ENCODE results near the gene RBM23. TPM values are rescaled to one million over a fixed set of nuclear protein-coding genes. Genes with fewer than 3 reads are reported as not detected.
"Not testable (repeated sequence)": the region's sequence is repeated elsewhere in the genome, so short reads cannot be mapped to it uniquely, and the experiment has no call there.

Gene RBM23
- total RNA-seq, 1 experiment from 2014 or later = 78.0 TPM

DNA sequence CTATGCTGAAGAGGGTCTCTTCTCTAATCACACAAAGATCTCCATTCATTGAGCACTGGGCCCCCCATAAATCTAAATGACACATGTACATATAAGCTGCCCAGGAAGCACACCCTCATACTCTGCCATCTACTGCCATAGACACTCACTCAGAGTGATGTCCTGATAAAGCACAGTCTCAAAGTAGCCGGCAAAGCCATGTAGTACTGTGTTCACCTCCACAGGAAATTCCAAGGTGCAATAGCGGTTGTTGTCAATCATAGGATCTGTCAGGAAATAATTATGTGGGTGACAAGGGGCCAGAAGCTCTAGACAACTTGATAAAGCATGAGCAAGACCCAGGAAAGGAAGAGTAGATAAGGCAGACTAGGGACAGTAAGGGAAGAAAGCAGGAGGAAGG is 3.3 kb upstream of the RBM23 start:
- DNase-seq (ENCODE audit: low spot score) = no peak
- in situ Hi-C loops (cut with HindIII; ENCODE audit: low sequenced_read_pairs) = no loop called here

DNA sequence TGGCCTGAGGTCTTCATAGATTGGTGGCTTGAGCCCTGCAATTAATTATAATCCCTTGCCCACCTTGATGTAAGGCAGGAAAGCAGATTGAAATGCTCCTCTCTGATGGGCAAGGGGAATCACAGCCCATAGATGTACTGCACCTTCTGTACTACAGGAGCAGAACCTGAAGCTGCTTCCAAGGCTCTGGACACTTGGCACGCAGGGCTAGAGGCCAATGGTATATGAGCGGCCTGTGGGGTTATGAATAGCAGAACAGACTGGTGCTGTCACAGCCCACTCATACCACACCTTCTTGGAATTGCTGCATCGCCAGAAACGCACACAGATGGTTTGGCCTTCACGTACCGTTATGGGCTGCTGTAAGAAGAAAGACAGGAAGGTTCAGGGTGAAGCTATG is 1.7 kb upstream of the RBM23 start:
- in situ Hi-C loops (cut with HindIII; ENCODE audit: low sequenced_read_pairs) = no loop called here
- DNase-seq (ENCODE audit: low spot score) = no peak

- in situ Hi-C loops (cut with HindIII; ENCODE audit: low sequenced_read_pairs) = no loop called here
- DNase-seq (ENCODE audit: low spot score) = no peak
Observed at GRCh38 chr14:22919601-22919921, 612 bp upstream of the RBM23 start.

- no peak for DNase-seq (ENCODE audit: low spot score)
- in situ Hi-C loops (cut with HindIII; ENCODE audit: low sequenced_read_pairs) = no loop called here
Observed at GRCh38 chr14:22915886-22916521, 2.9 kb downstream of the RBM23 start.

DNA sequence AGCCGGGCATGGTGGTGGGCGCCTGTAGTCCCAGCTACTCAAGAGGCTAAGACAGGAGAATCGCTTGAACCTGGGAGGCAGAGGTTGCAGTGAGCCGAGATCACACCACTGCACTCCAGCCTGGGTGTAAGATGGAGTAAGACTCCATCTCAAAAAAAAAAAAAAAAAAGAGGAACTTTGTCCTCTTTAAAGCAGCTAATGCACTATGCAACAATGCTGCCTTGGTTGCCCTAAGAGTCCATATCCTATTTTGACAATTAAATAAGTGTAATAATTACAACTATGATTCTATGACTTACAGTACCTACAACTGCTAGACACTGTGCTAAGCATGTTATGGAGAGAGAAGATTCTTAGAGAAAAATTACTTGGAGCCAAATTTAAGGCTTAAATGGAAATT is 4.1 kb downstream of the RBM23 start:
- DNase-seq (ENCODE audit: low spot score); in situ Hi-C loops (cut with HindIII; ENCODE audit: low sequenced_read_pairs): not testable (repeated sequence)

DNA sequence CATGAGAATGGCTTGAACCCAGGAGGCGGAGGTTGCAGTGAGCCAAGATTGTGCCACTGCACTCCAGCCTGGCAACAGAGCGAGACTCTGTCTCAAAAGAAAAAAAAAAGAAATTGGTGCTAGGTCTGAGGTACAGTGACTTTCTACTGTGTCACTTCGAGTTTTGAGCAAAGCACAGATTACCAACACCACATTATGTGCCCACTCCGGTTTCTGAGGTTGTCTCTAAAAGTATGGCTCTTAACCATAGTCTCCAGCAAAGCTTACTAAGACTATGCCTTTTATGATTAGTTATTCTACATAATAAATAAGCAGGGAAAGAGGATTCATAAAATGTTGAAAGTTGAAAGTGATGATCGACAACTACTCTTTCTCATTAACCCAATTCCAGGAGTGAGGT is 8.0 kb downstream of the RBM23 start:
- no peak for DNase-seq (ENCODE audit: low spot score)
- in situ Hi-C loops (cut with HindIII; ENCODE audit: low sequenced_read_pairs) = no loop called here

- in situ Hi-C loops (cut with HindIII; ENCODE audit: low sequenced_read_pairs) = no loop called here
- no peak for DNase-seq (ENCODE audit: low spot score)
Observed at GRCh38 chr14:22908601-22909000, 10.3 kb downstream of the RBM23 start.

DNA sequence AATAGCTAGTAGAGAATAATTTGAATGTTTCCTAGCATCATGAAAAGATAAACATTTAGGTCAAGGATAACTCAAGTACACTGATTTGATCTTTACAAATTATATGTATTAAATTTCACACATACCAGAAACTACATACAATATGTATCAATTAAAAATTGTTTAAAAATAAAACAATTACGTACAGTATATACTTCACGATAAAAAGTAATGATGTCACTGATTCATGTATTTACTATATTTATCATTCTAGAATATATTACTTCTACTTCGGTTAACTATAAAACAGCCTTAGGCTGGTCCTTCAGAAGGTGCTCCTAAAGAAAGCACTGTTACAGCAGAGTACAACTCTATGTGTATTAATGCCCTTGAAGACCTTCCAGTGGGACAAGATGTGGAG is 11.5 kb downstream of the RBM23 start:
- in situ Hi-C loops (cut with HindIII; ENCODE audit: low sequenced_read_pairs) = no loop called here
- no peak for DNase-seq (ENCODE audit: low spot score)

GRCh38 chr14:22906073-22906472 is 12.9 kb downstream of the RBM23 start:
- DNase-seq (ENCODE audit: low spot score) = no peak
- in situ Hi-C loops (cut with HindIII; ENCODE audit: low sequenced_read_pairs) = no loop called here

DNA sequence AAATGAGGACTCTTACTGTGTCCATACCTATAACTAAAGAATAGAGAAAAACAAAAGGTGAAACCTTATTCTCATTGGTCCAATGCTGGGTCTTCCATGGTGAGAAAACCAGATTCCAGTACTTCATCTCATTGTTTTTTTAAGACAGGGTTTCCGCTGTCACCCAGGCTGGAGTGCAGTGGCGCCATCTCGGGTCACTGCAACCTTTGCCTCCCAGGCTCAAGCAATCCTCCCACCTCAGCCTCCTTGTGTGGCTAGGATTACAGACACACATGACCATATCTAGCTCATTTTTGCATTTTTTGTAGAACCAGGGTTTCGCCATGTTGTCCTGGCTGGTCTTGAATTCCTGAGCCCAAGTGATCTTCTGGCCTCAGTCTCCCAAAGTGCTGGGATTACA is 13.3 kb downstream of the RBM23 start:
- no peak for DNase-seq (ENCODE audit: low spot score)
- in situ Hi-C loops (cut with HindIII; ENCODE audit: low sequenced_read_pairs) = no loop called here

DNA sequence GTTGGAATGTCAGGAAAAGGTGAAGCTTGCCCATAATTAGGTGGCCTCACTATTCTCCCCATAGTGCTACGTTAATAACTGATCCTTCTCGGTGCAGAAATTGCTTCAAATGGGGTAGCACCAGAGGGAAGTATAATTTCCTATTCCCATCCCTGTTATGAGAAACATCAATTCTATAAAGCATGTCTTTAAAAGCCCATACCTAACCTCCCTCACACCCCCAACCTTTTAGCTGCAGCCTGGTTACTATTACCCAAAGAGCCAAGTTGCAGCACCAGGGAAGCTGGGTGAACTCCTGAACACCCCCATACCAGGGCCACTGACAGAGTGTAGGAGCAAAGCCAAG is 15.2 kb downstream of the RBM23 start:
- no peak for DNase-seq (ENCODE audit: low spot score)
- in situ Hi-C loops (cut with HindIII; ENCODE audit: low sequenced_read_pairs) = no loop called here

GRCh38 chr14:22901799-22902198 is 17.1 kb downstream of the RBM23 start:
- DNase-seq (ENCODE audit: low spot score) = no peak
- in situ Hi-C loops (cut with HindIII; ENCODE audit: low sequenced_read_pairs) = no loop called here

DNA sequence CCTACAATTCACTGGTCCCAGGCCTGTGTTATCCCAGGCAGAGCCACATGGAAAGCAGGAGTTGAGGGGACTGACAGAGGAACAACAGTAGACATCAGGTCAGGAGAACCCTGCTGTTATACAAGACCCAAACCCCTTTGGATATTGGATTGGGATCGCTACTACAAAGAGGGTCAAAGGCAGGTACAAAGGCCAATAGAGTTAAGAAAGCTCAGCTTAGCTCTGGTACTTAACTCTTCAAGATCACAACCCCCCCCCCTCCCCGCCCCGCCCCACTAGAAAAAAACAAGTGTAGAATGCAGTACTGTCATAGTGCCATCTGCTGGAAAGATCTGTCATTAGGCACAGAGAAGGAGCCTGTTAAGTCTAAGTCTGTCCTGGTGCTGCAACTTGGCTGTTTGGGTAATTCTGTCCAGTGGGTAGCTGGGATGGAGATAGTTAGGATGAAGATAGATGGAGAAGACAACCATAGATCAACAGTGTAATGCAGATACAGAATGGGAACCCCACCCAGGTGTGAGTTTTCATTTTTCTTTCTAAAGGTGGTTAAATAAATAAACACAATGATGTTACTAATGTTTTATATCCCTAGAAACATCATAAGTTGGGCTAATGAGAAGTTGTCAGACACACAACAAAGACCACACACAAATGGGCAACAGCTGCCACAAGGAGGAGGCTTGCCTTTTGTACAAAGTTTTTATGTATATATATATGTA is 18.7 kb downstream of the RBM23 start:
- in situ Hi-C loops (cut with HindIII; ENCODE audit: low sequenced_read_pairs) = no loop called here
- DNase-seq (ENCODE audit: low spot score) = peak; percentile 63

GRCh38 chr14:22898302-22899090 is 20.5 kb downstream of the RBM23 start:
- in situ Hi-C loops (cut with HindIII; ENCODE audit: low sequenced_read_pairs) = no loop called here
- DNase-seq (ENCODE audit: low spot score) = no peak

- DNase-seq (ENCODE audit: low spot score) = no peak
- in situ Hi-C loops (cut with HindIII; ENCODE audit: low sequenced_read_pairs) = no loop called here
Observed at GRCh38 chr14:22897357-22897756, 21.6 kb downstream of the RBM23 start.

DNA sequence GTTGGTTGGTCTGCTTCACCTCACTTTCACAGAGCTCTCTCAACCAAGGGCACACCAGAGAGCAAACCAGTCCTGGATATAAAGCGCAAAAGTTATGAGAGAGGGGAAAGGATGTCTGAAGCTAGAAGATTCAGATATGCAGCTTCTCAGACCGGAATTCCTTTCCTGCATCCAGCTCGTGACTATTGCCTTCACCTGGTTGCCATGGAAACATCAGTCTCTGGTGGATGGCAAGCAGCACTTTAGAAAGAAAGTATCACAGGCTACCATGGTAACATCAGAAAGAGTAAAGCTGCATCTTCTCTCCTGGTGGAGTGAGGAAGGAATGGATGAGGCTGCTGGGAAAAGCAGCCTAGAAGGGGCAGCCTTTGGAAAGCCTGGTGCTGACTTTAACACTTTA is 22.2 kb downstream of the RBM23 start:
- in situ Hi-C loops (cut with HindIII; ENCODE audit: low sequenced_read_pairs) = no loop called here
- no peak for DNase-seq (ENCODE audit: low spot score)

- in situ Hi-C loops (cut with HindIII; ENCODE audit: low sequenced_read_pairs) = no loop called here
- no peak for DNase-seq (ENCODE audit: low spot score)
Observed at GRCh38 chr14:22896356-22896755, 22.6 kb downstream of the RBM23 start.

DNA sequence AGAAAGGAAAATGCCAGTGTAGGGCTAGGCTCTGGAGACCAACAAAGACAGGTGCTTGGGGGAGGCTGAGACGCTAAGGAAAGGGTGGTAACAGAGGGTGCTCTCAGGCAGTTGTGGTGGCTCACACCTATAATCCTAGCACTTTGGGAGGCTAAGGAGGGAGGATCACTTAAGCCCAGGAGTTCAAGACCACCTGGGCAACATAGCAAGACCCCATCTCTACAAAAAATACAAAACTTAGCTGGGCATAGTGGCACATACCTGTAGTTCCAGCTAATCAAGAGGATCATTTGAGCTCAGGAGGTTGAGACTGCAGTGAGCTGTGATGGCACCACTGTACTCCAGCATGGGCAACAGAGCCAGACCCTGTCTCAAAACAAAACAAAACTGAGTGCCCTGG is 23.5 kb downstream of the RBM23 start:
- no peak for DNase-seq (ENCODE audit: low spot score)
- in situ Hi-C loops (cut with HindIII; ENCODE audit: low sequenced_read_pairs) = no loop called here

DNA sequence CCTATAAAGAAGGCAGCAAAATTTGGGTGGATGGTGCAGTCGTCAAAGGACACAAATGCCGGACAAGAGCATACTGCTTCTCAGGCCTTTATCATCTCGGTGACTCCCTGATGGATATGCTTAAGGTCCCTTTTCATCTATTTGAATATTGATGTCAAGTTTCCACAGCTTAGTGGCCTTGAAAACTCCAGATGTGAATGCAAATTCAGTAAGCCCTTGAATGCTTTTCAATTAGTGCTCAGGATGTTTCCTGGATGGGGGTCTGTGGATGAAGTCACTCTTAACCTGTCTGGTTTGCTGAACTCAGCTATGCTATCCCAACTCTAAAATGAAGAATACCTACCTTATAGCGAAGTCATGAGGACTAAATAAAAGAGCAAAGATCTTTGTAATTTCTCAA is 25.2 kb downstream of the RBM23 start:
- in situ Hi-C loops (cut with HindIII; ENCODE audit: low sequenced_read_pairs) = no loop called here
- DNase-seq (ENCODE audit: low spot score) = no peak

GRCh38 chr14:22892488-22892887 is 26.5 kb downstream of the RBM23 start:
- DNase-seq (ENCODE audit: low spot score) = no peak
- in situ Hi-C loops (cut with HindIII; ENCODE audit: low sequenced_read_pairs) = no loop called here

- no peak for DNase-seq (ENCODE audit: low spot score)
- in situ Hi-C loops (cut with HindIII; ENCODE audit: low sequenced_read_pairs) = no loop called here
Observed at GRCh38 chr14:22890416-22890815, 28.5 kb downstream of the RBM23 start.
